WTC11 (cell line): ENCODE data around the gene PITX1. TPM values are rescaled to one million over a fixed set of nuclear protein-coding genes. Genes with fewer than 3 reads are reported as not detected.

Source experiments
- ATAC-seq: fragments of 200-7000 bp; cut with Tn5 transposase; 2 replicates; pipeline ENCODE4 v1.10.0; 2021; ENCODE audit warnings: mild to moderate bottlenecking, moderate library complexity
- CTCF ChIA-PET: fragments of 300-600 bp; sonication (Branson Sonifier 250); formaldehyde crosslinking; loops from one replicate; lab custom pipeline; 2021; ENCODE audit warnings: antibody characterized with exemption; lab: Charles Lee
- POLR2A ChIA-PET: fragments of 350-600 bp; sonication (Branson Sonifier 250); formaldehyde crosslinking; loops from one replicate; lab custom pipeline; 2021; ENCODE audit warnings: antibody characterized with exemption; lab: Charles Lee
- DNase-seq: peaks from one replicate; pipeline ENCODE4 v3.0.0; 2021; ENCODE audit warnings: low spot score
- H3K27ac Mint-ChIP-seq: 2 replicates; pipeline ENCODE4 v1.8.0; 2021; ENCODE audit warnings: mixed read lengths
- H3K27me3 Mint-ChIP-seq: 2 replicates; pipeline ENCODE4 v1.8.0; 2021; ENCODE audit warnings: low read depth, mild to moderate bottlenecking, moderate library complexity, mixed read lengths
- H3K36me3 Mint-ChIP-seq: 2 replicates; pipeline ENCODE4 v1.8.0; 2021; ENCODE audit warnings: mixed read lengths
- H3K4me1 Mint-ChIP-seq: 2 replicates; pipeline ENCODE4 v1.8.0; 2022; ENCODE audit warnings: mixed read lengths
- H3K4me3 Mint-ChIP-seq: 2 replicates; pipeline ENCODE4 v1.8.0; 2021; ENCODE audit warnings: mild to moderate bottlenecking, moderate library complexity, mixed read lengths
- H3K9me3 Mint-ChIP-seq: 2 replicates; pipeline ENCODE4 v1.8.0; 2021; ENCODE audit warnings: mixed read lengths
- ATF1 ChIP-seq: sonication (generic); formaldehyde crosslinking; IDR thresholded peaks from 2 replicates; pipeline ENCODE4 v1.8.1; 2023; ENCODE audit warnings: mild to moderate bottlenecking, moderate library complexity, missing genetic modification reagents
- ETV6 ChIP-seq: sonication (generic); formaldehyde crosslinking; IDR thresholded peaks from 2 replicates; pipeline ENCODE4 v1.8.1; 2022; ENCODE audit warnings: mild to moderate bottlenecking, missing genetic modification reagents
- GTF2I ChIP-seq: fragments of 250-450 bp; sonication (Bioruptor Pico); conservative IDR thresholded peaks from 2 replicates; pipeline ENCODE4 v1.4.0; 2021; ENCODE audit warnings: mild to moderate bottlenecking
- JUN ChIP-seq: sonication (generic); formaldehyde crosslinking; IDR thresholded peaks from 2 replicates; pipeline ENCODE4 v1.8.0; 2023; ENCODE audit warnings: mild to moderate bottlenecking, missing genetic modification reagents
- NFYB ChIP-seq: sonication (generic); formaldehyde crosslinking; conservative IDR thresholded peaks from 2 replicates; pipeline ENCODE4 v1.8.0; 2022; ENCODE audit warnings: low read depth, missing genetic modification reagents
- NR3C1 ChIP-seq: sonication (generic); formaldehyde crosslinking; conservative IDR thresholded peaks from 2 replicates; pipeline ENCODE4 v1.8.1; 2023; ENCODE audit warnings: low read depth, mild to moderate bottlenecking, missing genetic modification reagents
- OVOL2 ChIP-seq: fragments of 250-450 bp; sonication (Bioruptor Pico); IDR thresholded peaks from 2 replicates; pipeline ENCODE4 v1.9.0; 2021; ENCODE audit warnings: mild to moderate bottlenecking, borderline replicate concordance
- SOX15 ChIP-seq: fragments of 250-450 bp; sonication (Bioruptor Pico); IDR thresholded peaks from 2 replicates; pipeline ENCODE4 v1.9.0; 2021; ENCODE audit warnings: mild to moderate bottlenecking
- TEAD4 ChIP-seq: sonication (generic); formaldehyde crosslinking; IDR thresholded peaks from 2 replicates; pipeline ENCODE4 v1.8.0; 2022; ENCODE audit warnings: mild to moderate bottlenecking, missing genetic modification reagents
- ZNF138 ChIP-seq: sonication (generic); formaldehyde crosslinking; conservative IDR thresholded peaks from 2 replicates; pipeline ENCODE4 v1.8.1; 2022; ENCODE audit warnings: mild to moderate bottlenecking, moderate library complexity, missing genetic modification reagents
- ZNF317 ChIP-seq: sonication (generic); formaldehyde crosslinking; IDR thresholded peaks from 2 replicates; pipeline ENCODE4 v1.8.1; 2023; ENCODE audit warnings: low read depth, mild to moderate bottlenecking, moderate library complexity, missing genetic modification reagents, borderline replicate concordance
- ZNF416 ChIP-seq: fragments of 250-450 bp; sonication (Bioruptor Pico); IDR thresholded peaks from 2 replicates; pipeline ENCODE4 v1.9.0; 2021; ENCODE audit warnings: mild to moderate bottlenecking, inconsistent platforms
- total RNA-seq: library from RNA; stranded (reverse); gene quantifications from 3 replicates; pipeline ENCODE4 v1.2.3, GENCODE V29; 2021
- TF ChIP-seq, protein P1 (sequence below): sonication (generic); formaldehyde crosslinking; IDR thresholded peaks from 2 replicates; pipeline ENCODE4 v1.8.1; 2023; ENCODE audit warnings: mild to moderate bottlenecking, missing genetic modification reagents
- TF ChIP-seq, protein P2 (sequence below): sonication (generic); formaldehyde crosslinking; IDR thresholded peaks from 2 replicates; pipeline ENCODE4 v1.8.0; 2023; ENCODE audit warnings: mild to moderate bottlenecking, missing genetic modification reagents
- TF ChIP-seq, protein P3 (sequence below): sonication (generic); formaldehyde crosslinking; conservative IDR thresholded peaks from 2 replicates; pipeline ENCODE4 v1.8.1; 2022; ENCODE audit warnings: mild to moderate bottlenecking, missing genetic modification reagents
- TF ChIP-seq, protein P4 (sequence below): fragments of 250-450 bp; sonication (Bioruptor Pico); IDR thresholded peaks from 2 replicates; pipeline ENCODE4 v1.9.0; 2021; ENCODE audit warnings: mild to moderate bottlenecking
- TF ChIP-seq, protein P5 (sequence below): sonication (generic); formaldehyde crosslinking; IDR thresholded peaks from 2 replicates; pipeline ENCODE4 v1.8.1; 2022; ENCODE audit warnings: low read depth, mild to moderate bottlenecking, moderate library complexity, missing genetic modification reagents, borderline replicate concordance

The PITX1 gene
- total RNA-seq, 1 experiment from 2014 or later, result 0.13 TPM

DNA sequence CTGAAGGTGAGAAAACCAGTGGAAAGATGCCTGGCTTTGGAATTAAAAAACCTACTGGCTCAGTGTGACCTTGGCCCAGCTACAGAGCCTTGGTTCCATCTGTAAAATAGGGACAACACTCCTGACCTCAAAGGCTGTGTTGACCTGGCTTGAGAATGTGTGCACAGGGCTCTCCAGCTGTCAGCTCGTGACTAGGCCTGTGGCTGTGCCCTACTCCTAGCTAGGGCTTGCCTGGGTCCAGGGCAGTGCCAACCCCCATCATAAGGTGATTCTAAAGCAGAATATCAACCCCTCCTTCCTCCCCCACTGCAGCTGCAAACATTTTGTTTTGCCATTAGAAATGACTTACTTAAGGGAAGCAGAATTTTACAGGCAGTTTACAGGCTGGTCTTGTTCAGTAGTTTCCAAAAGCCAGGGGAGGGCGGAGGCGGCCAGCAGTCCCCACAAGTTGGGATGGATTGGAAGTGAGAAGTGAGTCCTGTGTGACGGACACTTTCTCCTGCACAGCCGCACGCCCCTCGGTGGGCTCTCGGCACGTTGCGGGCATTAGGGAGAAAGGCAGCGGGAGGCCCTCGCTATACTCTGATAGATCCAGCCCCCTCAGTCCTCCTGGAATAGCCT lies 7.3 kb downstream of the PITX1 start:
- no peak for TF ChIP-seq ZNF138 (CRISPR knock-in tag)
- no peak for TF ChIP-seq ZNF317 (CRISPR knock-in tag)
- TF ChIP-seq ATF1 (CRISPR knock-in tag), result no peak
- TF ChIP-seq, protein P1, sequence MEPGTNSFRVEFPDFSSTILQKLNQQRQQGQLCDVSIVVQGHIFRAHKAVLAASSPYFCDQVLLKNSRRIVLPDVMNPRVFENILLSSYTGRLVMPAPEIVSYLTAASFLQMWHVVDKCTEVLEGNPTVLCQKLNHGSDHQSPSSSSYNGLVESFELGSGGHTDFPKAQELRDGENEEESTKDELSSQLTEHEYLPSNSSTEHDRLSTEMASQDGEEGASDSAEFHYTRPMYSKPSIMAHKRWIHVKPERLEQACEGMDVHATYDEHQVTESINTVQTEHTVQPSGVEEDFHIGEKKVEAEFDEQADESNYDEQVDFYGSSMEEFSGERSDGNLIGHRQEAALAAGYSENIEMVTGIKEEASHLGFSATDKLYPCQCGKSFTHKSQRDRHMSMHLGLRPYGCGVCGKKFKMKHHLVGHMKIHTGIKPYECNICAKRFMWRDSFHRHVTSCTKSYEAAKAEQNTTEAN (CRISPR knock-in tag), result no peak
- no peak for TF ChIP-seq ZNF416 (CRISPR knock-in tag)
- TF ChIP-seq NR3C1 (CRISPR knock-in tag), result no peak
- TF ChIP-seq, all 79 proteins: peak for 0
- peak overlapping the region; percentile 54; the same call in 1 of the 2 replicates for H3K4me3 Mint-ChIP-seq
- H3K27me3 Mint-ChIP-seq, result peaks cover 85% of the 10 kb centered on the region

DNA sequence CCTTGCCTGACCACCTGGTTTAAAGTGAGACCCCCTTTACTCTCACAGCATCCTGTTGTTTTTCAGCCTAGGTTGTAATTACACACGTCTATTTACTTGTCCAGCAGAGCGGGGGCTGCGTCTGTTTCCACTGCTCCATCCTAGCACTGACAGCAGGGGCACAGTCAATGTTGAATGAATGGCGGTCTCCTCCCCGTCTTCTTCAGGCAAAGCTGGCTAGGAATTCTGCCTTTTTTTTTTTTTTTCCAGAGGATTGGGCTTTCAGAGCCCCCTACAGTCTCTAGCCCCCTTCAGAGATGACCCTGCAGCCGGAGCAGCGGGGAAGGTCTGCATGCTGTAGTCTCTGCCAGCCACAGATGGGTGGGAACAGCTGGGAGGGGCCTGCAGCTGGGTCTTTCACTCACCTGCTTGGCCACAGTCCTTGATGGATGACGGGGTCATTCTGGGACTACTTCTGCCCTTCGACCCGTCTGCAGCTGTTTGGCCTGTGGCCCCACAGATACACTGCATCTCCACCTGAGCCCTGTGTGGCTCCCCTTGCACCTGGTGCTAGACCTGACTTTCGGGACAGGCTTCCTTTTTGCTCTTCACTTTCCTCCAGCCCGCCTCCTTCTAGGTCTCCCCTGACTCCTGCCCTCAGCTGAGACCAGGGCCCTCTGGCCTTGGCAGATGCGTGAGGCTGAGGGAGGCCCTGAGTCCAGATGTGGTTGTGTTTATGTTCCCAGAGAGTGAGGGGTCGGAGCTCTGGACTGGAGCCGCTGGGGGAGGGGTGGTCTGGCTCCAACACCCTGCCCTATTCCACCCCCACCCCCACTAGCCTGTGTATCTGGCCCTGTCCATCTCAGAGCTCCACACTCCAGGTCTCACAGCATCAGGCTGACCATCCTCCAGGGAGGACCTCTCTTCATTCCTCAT lies 8.0 kb downstream of the PITX1 start:
- Mint-ChIP-seq H3K4me1 (peaks cover 31% of the 10 kb centered on the region), H3K27ac (no peak overlapping the region), H3K27me3 (peaks cover 81% of the 10 kb centered on the region), H3K36me3 (no peaks in the 10 kb centered on the region), H3K9me3 (no peaks in the 10 kb centered on the region), H3K4me3 (no peak overlapping the region)
- no peak for ATAC-seq
- DNase-seq, result no peak
- ChIA-PET CTCF (interaction anchor here (0.8 to 3.6 kb wide), 5 partner anchors 109 to 192 kb away, joined by 3 to 11 read pairs (median 3); no protein-coding TSS in a partner anchor), POLR2A (no interaction called here)
- TF ChIP-seq NFYB (CRISPR knock-in tag) (no peak), ETV6 (CRISPR knock-in tag) (no peak), JUN (CRISPR knock-in tag) (no peak), GTF2I (CRISPR knock-in tag) (no peak), ZNF317 (CRISPR knock-in tag) (no peak), SOX15 (CRISPR knock-in tag) (no peak), OVOL2 (CRISPR knock-in tag) (no peak), TEAD4 (no peak)
- TF ChIP-seq, protein P2, sequence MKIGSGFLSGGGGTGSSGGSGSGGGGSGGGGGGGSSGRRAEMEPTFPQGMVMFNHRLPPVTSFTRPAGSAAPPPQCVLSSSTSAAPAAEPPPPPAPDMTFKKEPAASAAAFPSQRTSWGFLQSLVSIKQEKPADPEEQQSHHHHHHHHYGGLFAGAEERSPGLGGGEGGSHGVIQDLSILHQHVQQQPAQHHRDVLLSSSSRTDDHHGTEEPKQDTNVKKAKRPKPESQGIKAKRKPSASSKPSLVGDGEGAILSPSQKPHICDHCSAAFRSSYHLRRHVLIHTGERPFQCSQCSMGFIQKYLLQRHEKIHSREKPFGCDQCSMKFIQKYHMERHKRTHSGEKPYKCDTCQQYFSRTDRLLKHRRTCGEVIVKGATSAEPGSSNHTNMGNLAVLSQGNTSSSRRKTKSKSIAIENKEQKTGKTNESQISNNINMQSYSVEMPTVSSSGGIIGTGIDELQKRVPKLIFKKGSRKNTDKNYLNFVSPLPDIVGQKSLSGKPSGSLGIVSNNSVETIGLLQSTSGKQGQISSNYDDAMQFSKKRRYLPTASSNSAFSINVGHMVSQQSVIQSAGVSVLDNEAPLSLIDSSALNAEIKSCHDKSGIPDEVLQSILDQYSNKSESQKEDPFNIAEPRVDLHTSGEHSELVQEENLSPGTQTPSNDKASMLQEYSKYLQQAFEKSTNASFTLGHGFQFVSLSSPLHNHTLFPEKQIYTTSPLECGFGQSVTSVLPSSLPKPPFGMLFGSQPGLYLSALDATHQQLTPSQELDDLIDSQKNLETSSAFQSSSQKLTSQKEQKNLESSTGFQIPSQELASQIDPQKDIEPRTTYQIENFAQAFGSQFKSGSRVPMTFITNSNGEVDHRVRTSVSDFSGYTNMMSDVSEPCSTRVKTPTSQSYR (CRISPR knock-in tag), result no peak
- TF ChIP-seq, protein P3, sequence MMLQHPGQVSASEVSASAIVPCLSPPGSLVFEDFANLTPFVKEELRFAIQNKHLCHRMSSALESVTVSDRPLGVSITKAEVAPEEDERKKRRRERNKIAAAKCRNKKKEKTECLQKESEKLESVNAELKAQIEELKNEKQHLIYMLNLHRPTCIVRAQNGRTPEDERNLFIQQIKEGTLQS, result no peak
- TF ChIP-seq, protein P4, sequence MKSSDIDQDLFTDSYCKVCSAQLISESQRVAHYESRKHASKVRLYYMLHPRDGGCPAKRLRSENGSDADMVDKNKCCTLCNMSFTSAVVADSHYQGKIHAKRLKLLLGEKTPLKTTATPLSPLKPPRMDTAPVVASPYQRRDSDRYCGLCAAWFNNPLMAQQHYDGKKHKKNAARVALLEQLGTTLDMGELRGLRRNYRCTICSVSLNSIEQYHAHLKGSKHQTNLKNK (CRISPR knock-in tag), result no peak
- TF ChIP-seq, protein P5, sequence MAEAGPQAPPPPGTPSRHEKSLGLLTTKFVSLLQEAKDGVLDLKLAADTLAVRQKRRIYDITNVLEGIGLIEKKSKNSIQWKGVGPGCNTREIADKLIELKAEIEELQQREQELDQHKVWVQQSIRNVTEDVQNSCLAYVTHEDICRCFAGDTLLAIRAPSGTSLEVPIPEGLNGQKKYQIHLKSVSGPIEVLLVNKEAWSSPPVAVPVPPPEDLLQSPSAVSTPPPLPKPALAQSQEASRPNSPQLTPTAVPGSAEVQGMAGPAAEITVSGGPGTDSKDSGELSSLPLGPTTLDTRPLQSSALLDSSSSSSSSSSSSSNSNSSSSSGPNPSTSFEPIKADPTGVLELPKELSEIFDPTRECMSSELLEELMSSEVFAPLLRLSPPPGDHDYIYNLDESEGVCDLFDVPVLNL (CRISPR knock-in tag), result no peak

More for the DNA sequence above, 7.3 kb downstream of the PITX1 start:
- Mint-ChIP-seq H3K4me1 (peaks cover 32% of the 10 kb centered on the region), H3K9me3 (no peaks in the 10 kb centered on the region), H3K36me3 (no peaks in the 10 kb centered on the region), H3K27ac (no peak overlapping the region)
- DNase-seq (no peak), ATAC-seq (no peak)
- ChIA-PET CTCF (interaction anchor here (0.5 to 3.6 kb wide), 5 partner anchors 110 to 191 kb away, joined by 3 to 11 read pairs (median 4); no protein-coding TSS in a partner anchor), POLR2A (no interaction called here)
